Effector CD4-positive, alpha-beta T cell (primary cell): Measurements from ENCODE around the gene NDC80.
A peak's percentile ranks its signal among the peaks of the same experiment; 100 is the strongest.
"Not testable (repeated sequence)": the region's sequence is repeated elsewhere in the genome, so short reads cannot be mapped to it uniquely, and the experiment has no call there.

Experiments
- DNase-seq: peaks from one replicate; pipeline ENCODE4 v3.0.0-alpha.2; 2020

NDC80 gene

GRCh38 chr18:2629003-2629402, 57.6 kb downstream of the NDC80 start:
- no peak for DNase-seq

DNA sequence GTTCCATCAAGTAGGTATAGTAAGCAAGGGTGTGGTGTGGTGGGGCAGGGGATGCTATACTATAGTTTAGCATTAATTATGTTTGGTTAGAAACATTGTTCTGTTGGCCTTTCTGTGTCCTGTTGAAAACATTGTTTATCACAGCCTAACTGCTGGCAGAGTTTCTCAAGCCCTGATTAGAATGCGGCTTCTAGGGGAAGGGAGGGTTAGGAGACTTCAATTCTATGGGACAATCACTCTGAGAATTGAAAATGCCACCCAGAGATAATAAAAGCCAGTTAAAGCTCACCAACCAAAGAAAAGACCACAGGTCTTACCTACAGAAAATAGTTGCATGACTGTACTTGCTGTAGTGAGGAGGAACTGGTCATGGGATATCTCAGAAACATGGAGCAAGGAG, 64.2 kb downstream of the NDC80 start:
- no peak for DNase-seq

GRCh38 chr18:2636126-2636631, 64.8 kb downstream of the NDC80 start:
- no peak for DNase-seq

- no peak for DNase-seq
Measured at GRCh38 chr18:2641638-2642037, 70.3 kb downstream of the NDC80 start.

DNA sequence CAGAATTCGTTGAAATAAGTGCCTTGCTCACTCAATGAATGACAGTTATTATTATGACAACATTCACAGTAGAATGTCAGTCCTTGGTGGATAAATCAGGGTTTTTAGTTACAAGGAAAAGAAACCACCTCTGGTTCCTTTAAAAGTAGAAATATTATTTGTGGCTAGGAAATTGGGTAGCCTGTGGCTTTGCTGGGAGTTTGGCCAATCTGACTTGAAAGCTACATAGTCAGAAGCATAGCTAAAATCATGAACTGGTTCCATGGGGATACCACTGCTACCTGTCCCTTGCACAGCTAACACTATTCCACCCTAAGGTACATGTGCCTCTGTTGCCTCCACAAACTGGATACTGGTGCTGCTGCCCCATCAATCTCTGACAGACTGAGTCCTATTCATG, 71.4 kb downstream of the NDC80 start:
- no peak for DNase-seq

DNA sequence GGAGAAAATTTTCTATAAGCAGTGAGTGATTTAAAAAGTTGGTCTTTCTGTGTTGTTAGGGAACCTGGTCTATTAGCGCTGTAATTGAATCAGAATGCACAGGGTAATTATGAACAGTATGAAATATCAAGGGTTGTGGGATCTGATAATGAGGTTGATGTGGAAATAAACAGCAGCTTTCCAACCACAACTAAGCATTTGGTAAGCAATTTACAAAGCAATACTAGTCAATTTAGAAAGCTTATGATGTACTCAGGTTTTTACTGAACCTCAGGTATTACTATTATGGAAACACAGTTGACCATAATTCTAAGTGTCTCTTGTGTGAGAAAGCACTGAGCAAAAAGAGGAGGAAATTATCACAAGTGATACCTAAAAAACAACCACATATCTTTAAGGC, 73.2 kb downstream of the NDC80 start:
- DNase-seq: no peak

DNA sequence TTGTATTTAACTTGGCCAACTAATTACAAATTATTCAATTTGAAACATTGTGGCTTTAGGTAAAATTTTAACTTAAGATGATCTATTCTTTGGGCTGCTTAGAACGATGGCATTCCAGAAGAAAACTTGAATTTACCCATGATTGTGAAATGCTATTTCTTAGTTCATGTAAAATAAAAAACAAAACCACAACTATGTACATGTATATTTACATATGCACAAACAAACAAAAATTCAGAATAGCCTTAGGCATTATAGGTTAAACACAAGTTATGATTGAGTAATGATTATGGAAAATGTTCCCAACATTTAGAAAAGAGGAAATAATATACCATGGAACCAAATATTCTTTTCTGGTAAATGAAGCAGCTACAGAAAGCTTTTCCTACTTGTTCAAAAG, 80.6 kb downstream of the NDC80 start:
- no peak for DNase-seq

DNA sequence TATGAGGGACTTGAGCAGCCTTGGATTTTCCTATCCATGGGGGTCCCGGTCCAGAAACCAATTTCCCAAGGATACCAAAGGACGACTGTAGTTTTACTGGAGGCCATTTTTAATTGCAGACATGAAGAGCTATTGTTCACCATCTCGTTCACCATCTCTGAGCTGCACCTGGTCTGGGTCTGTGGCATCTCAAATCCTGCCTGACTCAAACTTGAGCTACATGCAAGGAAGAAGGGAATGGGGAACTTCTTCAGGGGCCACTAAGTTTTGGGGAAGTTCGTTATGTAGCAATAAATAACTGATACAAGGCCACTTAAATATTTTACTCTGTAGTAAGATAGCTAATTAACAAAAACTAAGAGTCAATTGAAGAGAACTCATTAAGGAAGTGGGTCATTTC, 82.1 kb downstream of the NDC80 start:
- no peak for DNase-seq

GRCh38 chr18:2654169-2654927, 83.0 kb downstream of the NDC80 start:
- DNase-seq: no peak

DNA sequence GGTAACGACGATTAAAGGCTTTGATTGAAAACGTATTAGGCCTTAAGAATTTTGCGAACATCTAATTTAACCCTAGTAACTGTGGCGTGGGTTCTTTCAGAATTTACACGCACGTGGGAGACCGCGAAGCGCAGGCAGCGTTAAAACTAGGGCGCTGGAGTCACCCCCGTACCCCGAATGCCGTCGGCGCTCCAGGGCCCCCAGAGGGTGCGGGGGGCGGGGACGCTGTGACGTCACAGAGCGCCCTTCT, 83.5 kb downstream of the NDC80 start:
- DNase-seq: peak; percentile 79

DNA sequence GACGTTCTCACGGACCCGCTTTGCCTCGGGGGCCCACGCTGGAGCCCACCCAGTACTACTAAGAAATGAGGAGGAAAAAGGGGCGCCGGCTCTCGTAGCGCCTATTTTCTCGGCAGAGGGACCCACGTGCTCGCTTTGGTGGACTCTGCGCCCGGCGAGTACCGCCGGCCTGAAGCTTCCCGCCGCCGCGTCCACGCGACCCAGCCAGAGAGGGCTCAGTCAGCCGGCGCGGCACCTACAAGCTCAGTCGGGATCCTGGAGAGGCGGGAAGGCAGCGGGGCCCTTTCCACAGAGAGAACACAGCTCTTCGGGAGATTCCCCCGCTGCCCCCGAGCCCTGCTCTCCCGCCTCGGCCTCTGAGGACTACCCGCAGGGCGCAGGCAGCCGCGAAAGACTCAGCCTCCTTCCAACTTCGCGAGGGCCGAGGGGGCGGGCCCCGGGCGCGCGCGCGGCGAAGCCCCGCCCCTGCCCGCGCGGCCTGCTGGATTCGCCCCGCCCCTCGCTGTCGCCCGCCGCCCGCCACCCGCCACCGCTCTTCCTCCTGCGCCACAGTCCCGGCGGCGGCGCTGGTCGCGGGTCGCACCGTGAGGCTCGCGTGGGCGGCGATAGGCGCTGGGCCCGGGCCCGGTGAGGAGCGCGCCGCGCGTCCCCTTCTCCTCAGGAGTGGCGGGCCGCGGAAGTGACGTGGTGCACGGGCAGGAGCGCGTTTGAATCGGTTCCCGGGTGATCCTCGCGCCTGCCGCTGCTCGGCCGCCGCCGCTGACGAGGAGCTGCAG, 84.0 kb downstream of the NDC80 start, which contains the start of gene SMCHD1:
TSS of gene SMCHD1 (plus strand) at position 549 of the 776 bp plus-strand sequence. CDS start 350 bp downstream, outside the sequence.
- DNase-seq: peak; percentile 82

DNA sequence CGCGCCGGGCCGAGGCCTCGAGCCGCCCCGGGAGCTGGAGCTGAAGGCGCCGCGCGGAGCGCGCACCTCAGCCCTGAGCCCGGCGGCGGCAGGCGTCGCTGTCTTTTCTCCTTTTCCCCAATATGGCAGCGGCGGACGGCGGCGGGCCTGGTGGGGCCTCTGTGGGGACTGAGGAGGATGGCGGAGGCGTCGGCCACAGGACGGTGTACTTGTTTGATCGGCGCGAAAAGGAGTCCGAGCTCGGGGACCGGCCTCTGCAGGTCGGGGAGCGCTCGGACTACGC, 84.5 kb downstream of the NDC80 start:
- DNase-seq: no peak

DNA sequence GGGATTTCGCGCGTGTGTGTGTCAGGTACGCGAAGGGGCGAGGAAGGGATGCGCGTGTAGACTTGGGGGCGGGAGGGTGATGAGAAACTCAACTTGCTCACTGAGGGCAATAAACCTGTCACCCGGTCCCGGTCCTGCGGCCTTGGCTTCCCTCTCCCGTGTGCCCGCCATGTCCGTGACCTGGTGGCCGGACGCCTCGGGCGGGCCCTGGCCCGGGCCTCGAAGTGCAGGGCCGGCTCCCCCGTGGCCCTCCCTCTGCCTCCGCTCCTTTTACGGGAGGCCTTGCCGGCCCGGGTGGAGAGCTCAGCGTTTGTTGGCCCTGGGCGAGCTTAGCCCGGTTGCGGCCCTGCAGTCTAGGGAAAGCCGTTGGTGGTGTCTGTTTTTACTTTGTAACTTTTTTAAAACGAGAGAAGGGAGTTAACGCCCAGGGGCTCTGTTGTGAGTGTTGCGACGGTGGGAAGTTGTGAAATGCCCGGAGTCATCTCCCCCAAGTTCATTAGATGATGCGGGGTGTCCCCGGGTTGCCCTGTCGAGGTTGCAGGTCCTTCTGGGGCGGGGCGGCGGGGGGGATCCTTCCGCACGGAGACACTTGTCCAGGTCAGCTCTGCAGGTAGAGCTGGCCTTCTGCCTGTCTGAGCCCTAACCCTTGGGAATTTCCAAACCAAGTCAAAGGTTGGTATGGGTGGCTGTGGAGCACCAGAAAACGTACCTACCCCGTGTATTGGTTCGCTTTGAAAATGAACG, 85.1 kb downstream of the NDC80 start:
- DNase-seq: peak; percentile 32

DNA sequence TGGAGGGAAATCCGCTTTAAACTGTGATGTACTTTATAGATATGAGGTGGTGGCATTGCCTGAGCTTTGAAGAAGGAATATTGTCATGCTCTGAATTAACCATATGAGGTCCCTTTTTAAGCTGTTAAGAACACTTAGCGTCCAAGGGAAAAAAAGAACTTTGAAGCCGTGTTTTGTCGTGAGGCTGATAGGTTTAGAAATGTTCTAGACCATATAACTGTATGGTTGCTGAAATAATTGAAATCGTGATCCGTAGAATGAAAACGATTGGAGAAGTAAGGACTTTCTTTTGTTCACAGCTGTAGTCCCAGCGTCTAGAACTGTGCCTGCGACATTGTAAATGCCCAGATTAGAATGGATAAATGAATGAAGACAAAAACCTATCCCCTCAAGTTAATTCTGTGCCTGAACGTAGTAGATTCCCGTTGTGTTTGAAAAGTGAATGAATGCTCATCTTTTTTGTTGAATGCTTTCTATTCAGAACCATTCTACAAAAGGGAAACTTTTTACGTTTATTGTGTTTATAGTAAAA, 85.7 kb downstream of the NDC80 start:
- DNase-seq: no peak

GRCh38 chr18:2657788-2658458, 86.6 kb downstream of the NDC80 start:
- no peak for DNase-seq

GRCh38 chr18:2660849-2661248, 89.5 kb downstream of the NDC80 start:
- not testable (repeated sequence) for DNase-seq

DNA sequence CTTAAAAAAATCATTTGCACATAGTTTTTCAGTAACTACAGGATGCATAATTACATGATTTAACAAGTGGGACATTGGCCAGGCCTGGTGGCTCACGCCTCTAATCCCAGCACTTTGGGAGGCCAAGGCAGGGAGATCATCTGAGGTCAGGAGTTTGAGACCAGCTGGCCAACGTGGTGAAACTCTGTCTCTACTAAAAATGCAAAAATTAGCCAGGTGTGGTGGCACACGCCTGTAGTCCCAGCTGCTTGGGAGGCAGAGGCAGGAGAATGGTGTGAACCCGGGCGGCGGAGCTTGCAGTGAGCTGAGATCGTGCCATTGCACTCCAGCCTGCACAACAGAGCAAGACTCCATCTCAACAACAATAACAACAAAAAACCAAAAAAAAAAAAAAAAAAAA, 90.9 kb downstream of the NDC80 start:
- DNase-seq: not testable (repeated sequence)

DNA sequence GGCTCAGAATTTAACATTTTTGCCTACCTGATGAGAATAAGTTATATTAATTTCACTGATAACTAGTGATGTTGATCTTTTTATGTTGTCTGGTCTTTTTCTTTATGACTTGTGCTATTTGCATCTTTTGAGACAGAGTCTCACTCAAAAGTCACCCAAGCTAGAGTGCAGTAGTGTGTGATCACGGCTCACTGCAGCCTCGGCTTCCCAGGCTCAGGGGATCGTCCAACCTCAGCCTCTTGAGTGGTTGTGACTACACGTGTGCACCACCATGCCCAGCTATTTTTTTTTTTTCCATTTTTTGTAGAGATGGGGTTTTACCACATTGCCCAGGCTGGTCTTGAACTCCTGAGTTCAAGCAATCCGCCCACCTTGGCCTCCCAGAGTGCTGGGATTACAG, 91.6 kb downstream of the NDC80 start:
- no peak for DNase-seq
